PFSK-1 (cell line): ENCODE data around the gene TANC2.

Experiments
- FOXP2 ChIP-seq: optimal IDR thresholded peaks from 2 replicates; pipeline ENCODE3; 2011; ENCODE audit warnings: borderline replicate concordance, control low read depth, inconsistent platforms; ENCODE audit not compliant: insufficient read depth; ENCODE audit errors: extremely low read length, extremely low read depth
- POLR2AphosphoS5 ChIP-seq: IDR thresholded peaks from 2 replicates; pipeline ENCODE4 v1.6.1; 2012; ENCODE audit warnings: low read depth, mild to moderate bottlenecking, control low read depth, low read length, moderate library complexity
- SIN3A ChIP-seq: IDR thresholded peaks from 2 replicates; pipeline ENCODE4 v1.6.1; 2012; ENCODE audit warnings: mild to moderate bottlenecking, low read length, moderate library complexity, borderline replicate concordance; ENCODE audit not compliant: insufficient read depth
- TAF1 ChIP-seq: IDR thresholded peaks from 2 replicates; pipeline ENCODE4 v1.6.1; 2012; ENCODE audit warnings: low read length, control low read depth, borderline replicate concordance; ENCODE audit not compliant: insufficient read depth
- TF ChIP-seq, protein P1 (sequence below), 2 experiments: IDR thresholded peaks; 2 replicates each; pipeline versions ENCODE4 v1.6.1 to v1.8.0; 2011 to 2012; ENCODE audit warnings: low read depth in 2 of 2, low read length in 2 of 2, control low read depth in 1 of 2, inconsistent platforms in 1 of 2, mild to moderate bottlenecking in 1 of 2, moderate library complexity in 1 of 2; ENCODE audit not compliant: insufficient read depth in 1 of 2

DNA sequence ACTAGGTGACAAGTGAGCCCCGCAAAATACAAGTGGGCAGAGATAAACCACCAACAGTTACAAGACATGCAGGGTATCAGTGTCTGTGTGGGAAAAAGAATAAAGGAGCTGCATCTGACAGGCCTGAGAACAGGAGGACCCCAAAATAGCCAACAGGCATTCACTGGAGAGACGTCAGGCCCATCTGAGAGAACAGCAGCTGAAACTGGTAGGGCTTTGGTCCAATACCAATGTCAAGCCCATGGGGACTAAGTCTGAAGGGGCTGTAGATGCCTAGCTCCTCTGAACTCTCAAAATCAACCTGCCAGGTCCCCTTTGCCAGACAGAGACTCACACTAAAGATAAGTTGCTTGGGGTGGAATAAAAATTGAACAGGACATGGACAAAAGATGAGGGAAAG lies 30.5 kb upstream of the TANC2 start:
- no peak for TF ChIP-seq TAF1
- no peak for TF ChIP-seq POLR2AphosphoS5
- TF ChIP-seq, protein P1, sequence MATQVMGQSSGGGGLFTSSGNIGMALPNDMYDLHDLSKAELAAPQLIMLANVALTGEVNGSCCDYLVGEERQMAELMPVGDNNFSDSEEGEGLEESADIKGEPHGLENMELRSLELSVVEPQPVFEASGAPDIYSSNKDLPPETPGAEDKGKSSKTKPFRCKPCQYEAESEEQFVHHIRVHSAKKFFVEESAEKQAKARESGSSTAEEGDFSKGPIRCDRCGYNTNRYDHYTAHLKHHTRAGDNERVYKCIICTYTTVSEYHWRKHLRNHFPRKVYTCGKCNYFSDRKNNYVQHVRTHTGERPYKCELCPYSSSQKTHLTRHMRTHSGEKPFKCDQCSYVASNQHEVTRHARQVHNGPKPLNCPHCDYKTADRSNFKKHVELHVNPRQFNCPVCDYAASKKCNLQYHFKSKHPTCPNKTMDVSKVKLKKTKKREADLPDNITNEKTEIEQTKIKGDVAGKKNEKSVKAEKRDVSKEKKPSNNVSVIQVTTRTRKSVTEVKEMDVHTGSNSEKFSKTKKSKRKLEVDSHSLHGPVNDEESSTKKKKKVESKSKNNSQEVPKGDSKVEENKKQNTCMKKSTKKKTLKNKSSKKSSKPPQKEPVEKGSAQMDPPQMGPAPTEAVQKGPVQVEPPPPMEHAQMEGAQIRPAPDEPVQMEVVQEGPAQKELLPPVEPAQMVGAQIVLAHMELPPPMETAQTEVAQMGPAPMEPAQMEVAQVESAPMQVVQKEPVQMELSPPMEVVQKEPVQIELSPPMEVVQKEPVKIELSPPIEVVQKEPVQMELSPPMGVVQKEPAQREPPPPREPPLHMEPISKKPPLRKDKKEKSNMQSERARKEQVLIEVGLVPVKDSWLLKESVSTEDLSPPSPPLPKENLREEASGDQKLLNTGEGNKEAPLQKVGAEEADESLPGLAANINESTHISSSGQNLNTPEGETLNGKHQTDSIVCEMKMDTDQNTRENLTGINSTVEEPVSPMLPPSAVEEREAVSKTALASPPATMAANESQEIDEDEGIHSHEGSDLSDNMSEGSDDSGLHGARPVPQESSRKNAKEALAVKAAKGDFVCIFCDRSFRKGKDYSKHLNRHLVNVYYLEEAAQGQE (IDR thresholded peaks at IDR 0.05; ENCODE audit: insufficient read depth in 1 of 2, low read depth in 2 of 2, low read length in 2 of 2), result no peak
- TF ChIP-seq SIN3A, result no peak
- no peak for TF ChIP-seq FOXP2
